Eye (tissue), 1 donor: ENCODE data around the gene DCTN2.
"Not testable (repeated sequence)": the region's sequence is repeated elsewhere in the genome, so short reads cannot be mapped to it uniquely, and the experiment has no call there.

ENCODE experiments used
- DNase-seq: peaks from one replicate; pipeline ENCODE4 v3.0.0-alpha.2; 2015

DCTN2 gene

DNA sequence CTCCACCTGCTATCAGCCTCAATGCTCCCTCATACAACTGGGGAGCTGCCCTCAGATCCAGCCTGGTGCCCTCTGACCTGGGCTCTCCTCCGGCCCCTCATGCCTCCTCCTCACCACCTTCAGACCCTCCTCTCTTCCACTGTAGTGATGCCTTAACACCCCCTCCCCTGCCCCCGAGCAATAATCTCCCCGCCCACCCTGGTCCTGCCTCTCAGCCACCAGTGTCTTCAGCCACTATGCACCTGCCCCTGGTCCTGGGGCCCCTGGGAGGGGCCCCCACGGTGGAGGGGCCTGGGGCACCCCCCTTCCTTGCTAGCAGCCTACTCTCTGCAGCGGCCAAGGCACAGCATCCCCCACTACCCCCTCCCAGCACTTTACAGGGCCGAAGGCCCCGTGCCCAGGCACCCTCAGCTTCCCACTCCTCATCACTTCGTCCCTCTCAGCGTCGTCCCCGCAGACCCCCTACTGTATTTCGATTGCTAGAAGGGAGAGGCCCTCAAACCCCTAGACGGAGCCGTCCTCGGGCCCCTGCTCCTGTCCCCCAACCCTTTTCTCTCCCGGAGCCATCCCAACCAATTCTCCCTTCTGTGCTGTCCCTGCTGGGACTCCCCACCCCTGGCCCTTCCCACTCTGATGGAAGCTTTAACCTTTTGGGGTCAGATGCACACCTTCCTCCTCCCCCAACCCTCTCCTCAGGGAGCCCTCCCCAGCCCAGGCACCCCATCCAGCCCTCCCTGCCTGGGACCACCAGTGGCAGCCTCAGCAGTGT is 21.2 kb downstream of the DCTN2 start:
- DNase-seq: no peak

DNA sequence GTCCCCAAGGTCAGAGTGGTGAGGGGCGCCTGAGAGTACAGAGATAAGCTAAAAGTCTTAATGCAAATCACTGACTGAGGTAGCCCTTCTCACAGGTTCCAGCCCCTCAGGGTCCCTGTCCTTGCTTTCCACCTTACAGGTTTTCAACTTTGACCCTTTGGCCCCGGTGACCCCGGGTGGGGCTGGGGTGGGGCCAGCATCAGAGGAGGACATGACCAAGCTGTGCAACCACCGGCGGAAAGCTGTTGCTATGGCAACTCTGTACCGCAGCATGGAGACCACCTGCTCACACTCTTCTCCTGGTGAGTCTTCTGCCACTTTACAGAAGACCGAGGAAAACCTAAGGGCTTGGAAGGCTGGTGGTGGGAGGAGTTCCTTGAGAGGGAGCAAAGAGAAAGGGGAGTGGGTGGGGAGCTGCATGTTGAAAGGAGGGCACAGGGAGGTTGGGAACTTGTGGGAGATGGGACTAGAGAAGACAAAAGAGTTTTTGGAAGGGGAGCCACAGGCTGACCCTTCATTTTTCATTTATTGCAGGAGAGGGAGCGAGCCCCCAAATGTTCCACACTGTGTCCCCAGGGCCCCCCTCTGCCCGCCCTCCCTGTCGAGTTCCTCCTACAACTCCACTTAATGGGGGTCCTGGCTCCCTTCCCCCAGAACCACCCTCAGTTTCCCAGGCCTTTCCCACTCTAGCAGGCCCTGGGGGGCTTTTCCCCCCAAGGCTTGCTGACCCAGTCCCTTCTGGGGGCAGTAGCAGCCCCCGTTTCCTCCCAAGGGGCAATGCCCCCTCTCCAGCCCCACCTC is 22.0 kb downstream of the DCTN2 start:
- DNase-seq: peak; percentile 62

DNA sequence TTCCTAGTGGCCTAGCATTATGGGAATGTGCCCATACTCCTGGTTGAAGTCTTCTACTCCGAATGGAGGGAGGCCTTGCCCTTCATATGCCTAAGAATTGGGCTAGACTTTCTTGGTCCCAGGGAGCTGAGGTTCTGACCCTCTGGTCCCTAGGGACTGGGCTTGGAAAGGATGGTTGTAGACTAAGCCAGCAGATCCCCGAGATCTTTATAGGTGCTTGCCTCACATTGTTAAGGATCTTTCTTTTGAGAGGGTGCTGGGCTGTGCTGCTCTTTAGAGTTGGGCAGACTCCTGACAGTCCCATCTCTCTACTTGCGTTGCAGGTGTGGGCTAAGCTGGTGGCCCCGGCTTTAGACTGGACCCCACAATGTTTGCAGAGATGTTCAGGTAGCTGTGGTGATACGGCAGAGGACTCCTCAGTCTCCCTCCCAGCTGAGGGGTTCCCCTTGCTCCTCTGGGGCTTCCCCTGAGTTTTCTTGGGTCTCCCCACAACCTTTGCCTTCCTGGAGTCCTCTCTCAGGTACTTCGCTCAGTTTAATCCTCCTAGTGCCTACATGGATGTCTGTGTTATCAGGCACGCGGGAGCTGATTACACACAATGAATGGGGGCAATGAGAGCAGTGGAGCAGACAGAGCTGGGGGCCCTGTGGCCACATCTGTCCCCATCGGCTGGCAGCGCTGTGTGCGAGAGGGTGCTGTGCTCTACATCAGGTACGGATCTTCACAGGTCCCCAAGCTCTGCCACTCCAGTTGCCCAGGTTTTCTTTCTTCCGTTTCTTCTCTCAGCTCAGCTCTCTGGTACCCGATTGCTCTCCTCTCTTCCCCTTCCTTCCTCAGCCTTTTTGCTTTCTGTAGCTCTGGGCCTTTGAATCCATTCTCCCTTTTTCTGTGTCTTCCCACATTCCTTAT is 23.0 kb downstream of the DCTN2 start:
- DNase-seq: no peak

DNA sequence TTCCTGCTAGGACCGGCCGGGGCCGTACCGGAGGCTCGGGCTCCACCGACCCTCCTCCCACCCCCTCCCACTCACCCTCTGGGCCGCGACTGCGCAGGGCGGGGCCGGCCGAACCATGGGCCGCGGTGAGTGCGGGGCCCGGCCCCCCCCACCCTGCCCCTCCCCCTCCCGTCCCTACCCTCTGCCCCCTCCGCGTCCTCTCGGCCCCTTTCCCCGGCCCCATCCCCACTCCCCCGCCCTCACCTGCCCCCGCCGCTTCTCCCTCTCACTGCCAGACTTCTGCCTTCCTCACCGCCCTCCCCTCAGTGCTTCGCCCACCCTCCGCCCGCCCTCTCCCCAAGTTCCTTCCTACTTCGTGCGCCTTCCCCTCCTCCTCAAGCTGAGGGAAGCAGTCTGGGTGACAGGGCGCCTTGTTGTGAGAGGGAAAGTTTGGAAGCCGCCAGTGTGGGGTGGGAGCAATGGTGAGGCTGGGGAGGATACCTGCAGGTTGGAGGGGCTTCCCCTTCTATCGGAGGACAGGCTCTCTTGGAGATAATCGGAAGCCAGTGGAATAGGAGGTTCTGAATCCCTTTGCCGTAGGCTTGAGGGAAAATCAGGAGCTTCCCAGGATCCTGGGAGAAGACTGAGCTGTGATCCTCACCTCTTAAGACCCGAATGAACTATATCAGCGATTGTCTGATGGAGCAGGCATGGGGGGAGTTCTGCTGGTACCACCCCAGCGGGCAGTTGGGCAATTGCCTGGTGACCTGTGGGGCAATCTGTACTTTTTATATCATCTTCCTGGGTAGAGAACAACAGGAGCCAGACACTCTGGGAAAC is 23.9 kb downstream of the DCTN2 start:
- DNase-seq: peak; percentile 87

DNA sequence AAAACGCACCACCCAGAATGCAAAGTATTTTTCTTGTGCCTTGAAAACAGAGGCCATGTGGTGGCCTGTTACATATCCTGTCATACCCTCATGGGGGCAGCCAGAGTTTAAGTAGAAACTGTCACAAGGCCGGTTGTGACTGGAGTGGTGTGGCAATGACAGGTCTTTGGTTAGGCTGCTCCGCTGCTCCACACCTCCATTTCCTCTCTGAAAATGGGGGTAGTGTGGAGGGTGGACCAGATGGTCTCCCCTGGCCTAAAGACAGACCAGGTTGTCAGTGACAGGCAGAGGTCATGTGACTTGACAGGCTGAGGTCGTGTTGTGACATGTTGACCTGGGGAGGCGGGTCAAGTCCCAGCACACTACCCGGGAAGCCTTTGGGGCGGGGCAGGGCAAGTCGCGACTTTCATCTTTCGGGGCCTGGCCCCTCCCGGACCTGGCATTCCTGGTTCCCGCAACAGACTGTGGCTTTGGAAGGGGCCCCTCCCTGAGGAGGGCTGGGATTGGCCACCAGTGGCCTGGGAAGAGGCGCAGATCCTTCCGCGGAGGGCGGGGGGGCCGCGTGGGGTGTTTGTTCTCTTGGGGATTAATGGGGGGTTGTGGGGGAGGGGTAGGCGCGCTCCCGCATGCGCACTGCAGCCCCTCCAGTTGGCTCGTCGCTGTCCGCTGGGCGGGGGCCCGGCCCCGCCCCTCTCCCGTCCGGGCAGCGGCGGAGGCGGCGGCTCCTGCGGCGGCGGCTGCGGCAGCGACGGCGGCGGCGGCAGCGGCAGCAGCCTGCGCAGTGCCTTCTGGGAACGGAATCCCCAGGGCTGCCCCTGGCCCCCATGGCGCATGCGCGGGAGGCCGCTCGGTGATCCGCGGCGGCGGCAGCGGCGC is 24.7 kb downstream of the DCTN2 start, which contains the start of gene MBD6:
Gene MBD6, plus strand, starts transcription at position 814 of the 876 bp plus-strand sequence. CDS start 1,480 bp downstream, outside the sequence.
- peak; percentile 96 for DNase-seq

DNA sequence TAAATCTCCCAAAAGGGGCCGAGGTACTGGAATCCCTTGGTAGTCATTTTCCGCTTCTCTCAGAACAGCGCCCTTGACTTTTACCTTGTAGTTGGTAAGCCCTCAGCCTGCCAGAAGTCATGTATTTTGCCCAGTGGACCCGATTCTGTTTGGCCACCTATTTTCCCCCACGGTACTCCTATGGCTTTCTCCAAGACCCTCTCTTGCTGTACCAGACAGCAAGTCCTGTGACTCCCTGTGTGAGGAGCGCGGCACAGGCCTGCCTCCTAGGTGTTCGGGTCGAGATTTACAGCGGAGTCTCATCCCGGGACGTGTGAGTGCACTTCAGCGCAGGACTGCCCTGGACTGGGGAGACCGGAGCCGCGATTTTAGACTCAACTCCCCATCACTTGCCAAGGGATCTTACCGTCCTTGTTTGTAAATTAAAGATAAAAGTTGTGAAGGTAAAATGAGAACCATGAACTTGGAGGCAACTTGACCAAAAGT is 25.4 kb downstream of the DCTN2 start:
- DNase-seq: peak; percentile 77

DNA sequence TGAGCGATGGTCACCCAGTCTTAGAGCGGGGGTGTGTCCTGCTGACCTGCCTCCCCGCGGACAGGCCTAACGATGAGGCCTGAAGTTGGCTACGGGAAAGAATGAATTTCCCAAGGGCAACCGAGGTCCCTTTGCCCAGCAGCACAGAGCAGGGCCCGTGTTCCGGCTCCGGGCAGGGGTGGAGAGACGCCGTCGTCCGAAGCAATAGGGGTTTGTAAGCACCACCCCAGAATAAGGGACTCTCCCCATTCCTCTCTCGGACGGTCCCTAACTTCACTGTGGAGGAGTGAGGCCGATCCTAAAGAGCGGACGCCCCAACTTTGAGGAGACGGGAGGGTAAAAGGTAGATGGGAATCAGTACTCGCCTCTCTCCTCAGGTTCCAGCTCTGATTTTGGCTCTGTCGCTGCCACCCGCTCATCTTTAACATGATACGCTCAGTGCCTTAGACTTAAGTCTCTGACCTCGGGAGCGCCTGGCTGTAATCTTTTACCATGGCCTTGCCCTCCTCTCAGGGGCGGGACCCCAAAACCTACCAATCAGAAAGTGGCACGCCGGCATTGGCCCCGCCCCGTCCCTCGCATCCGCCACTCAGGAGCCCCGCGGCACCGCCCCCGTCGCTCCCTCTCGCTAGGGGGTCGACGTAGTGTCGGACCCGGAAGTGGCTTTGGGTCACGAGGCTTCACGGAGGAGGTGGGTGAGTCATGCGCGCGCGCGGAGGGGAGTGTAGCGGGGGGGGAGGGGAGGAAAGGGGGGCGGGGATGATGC is 26.8 kb downstream of the DCTN2 start, which contains the start of gene DDIT3:
Gene DDIT3, minus strand, starts transcription at position 462 of the 766 bp plus-strand sequence. CDS start 3,108 bp downstream, outside the sequence.
- peak; percentile 99 for DNase-seq

DNA sequence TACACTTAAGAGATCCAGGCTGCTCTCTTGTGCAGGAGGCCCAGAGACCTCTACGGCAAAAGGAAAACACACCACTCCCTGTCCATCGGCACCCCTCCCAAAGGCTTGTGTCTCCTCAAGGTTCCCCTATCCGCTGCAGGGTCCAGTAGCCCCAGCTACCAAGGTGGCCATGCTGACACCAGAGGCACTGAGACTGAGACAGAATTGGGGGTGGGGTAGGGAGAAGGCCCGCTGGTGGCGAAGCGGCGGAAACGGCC is 27.3 kb downstream of the DCTN2 start:
- DNase-seq: no peak

DNA sequence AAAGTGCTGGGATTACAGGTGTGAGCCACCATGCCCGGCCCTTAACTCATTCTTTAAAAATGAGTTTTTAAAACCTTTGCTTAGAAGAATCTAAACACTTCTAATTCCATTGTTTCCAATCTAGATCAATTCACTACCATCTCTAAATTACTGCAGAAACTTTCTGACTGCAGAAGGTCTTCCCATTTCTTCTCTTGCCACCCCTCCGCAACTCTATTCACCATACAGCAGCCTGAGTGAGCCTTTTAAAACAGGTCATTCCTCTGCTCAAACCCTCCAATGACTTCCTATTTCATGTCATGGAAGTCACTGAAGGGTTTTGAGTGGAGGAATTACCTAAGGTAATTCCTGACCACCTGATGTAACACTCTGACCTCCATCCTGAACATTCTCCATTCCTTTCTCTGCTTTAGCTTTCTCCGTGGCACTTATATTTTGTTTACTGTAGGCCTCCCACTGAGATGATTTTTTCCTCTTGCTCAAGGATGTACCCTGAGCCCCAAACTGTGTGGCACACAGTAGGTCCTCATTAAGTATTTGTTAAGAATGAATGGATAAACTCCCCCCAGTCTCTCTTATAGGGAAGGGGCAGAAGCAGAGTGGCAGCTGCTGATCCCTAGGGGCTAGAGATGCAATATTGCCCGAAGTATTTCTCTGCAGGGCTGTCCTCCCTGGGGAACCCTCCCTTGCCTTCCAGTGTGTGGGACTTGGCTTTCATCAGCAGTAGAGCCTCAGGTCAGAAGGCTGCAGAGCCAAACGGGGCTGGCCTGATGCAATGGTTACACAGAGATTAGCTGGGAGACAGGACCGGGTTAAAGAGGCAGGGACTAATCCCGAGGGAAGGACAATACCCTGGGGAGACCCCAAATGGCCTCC is 27.8 kb downstream of the DCTN2 start:
- DNase-seq: peak; percentile 62

DNA sequence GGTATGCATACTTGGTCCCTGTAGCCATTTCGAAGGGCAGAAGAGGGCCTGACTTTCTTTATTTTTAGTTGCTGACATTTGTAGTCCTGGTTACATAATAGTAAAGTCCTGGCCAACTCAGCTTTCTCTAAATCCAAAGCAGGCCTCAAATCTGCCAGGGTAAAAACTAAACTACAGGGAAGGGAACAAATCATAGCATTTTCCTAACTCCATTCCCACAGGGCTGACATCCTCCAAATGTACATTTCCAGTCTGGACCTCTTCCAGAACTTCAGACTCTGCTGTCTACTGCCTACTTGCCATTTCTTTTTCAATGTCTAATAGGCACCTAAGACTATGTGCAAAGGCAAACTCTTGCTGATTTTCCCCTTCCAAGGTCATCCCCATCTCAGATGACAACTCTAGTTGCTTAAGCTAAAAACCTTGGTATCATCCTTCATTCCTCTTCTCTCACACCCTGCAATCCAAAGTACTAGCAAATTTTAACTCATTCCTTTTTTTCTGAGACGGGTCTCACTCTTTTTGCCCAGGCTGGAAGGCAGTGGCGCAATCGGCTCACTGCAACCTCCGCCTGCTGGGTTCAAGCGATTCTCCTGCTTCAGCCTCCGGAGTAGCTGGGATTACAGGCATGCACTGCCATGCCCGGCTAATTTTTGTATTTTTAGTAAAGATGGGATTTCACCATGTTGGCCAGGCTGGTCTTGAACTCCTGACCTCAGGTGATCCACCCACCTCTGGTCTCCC is 28.6 kb downstream of the DCTN2 start:
- no peak for DNase-seq

DNA sequence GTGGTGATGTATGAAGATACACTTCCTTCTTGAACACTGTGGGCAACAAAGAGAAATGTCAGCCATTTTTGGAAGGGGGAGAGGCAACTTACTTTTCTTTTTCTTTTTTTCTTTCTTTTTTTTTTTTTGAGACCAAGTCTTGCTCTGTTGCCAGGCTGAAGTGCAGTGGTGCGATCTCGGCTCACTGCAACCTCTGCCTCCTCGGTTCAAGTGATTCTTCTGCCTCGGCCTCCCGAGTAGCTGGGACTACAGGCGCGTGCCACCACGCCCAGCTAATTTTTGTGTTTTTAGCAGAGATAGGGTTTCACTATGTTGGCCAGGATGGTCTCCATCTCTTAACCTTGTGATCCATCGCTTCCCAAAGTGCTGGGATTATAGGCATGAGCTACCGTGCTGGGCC is 29.3 kb downstream of the DCTN2 start:
- not testable (repeated sequence) for DNase-seq

DNA sequence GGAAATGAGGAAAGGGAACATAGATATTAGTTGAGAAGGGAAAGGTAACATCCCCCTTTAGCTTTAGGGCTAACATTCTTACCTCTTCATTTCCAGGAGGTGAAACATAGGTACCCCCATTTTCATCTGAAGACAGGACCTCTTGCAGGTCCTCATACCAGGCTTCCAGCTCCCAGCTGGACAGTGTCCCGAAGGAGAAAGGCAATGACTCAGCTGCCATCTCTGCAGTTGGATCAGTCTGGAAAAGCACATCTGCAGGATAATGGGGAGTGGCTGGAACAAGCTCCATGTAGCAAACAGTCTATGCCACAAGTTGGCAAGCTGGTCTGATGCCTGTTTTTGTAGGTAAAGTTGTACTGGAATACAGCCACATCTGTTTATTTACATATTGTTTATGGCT is 29.8 kb downstream of the DCTN2 start:
- DNase-seq: no peak

DNA sequence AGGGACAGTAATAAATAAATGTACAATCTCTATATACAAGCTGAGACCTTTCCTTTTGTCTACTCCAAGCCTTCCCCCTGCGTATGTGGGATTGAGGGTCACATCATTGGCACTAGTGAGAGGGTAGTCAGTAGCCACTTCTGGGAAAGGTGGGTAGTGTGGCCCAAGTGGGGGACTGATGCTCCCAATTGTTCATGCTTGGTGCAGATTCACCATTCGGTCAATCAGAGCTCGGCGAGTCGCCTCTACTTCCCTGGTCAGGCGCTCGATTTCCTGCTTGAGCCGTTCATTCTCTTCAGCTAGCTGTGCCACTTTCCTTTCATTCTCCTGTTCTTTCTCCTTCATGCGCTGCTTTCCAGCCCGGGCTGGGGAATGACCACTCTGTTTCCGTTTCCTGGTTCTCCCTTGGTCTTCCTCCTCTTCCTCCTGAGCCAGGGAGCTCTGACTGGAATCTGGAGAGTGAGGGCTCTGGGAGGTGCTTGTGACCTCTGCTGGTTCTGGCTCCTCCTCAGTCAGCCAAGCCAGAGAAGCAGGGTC is 30.3 kb downstream of the DCTN2 start:
- DNase-seq: no peak

DNA sequence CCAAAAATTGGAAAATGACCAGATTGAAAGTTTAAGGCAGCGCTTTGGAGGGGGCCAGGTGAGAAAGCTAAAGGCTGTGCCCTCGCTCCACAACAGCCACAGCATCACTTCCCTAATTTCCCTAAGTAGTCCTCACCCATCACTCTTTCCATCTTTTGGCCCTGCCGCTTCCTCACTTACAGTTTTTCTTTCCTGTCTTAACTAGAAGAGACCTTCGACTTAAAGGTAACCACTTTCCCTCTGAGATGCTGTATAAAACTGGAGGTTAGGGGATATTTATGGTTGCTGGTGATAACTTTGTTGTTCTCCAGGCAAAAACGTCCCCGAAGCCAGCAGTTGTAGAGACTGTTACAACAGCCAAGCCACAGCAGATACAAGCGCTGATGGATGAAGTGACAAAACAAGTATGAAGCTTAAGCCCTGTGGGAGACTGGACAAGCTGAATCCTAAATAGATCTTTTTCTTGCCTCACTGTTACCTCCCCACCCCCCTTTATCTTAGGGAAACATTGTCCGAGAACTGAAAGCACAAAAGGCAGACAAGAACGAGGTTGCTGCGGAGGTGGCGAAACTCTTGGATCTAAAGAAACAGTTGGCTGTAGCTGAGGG is 31.0 kb downstream of the DCTN2 start:
- no peak for DNase-seq

DNA sequence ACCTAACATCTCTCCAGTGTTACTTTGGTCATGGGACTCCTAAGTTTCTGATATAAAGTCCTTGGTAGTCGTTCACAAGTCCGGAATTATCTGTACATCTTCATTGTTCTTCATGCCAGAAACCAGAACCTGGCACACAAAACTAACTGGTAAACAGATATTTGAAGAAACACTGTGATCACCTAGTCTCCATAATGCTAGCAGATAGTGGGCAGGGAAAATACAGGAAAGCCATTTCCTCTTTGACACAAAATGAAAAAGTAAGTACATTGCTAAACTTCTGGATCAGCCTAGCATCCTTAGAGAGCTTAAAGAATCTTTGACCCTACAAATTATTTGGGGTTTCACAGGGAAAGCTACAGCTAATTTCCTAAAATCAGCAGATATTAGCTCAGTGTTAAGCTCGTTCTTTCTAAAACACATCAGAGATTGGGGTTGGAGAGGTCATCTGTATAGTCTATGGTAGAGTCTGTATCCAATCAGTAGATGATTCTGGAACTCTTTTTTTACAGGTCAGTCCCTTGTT is 31.5 kb downstream of the DCTN2 start:
- no peak for DNase-seq

DNA sequence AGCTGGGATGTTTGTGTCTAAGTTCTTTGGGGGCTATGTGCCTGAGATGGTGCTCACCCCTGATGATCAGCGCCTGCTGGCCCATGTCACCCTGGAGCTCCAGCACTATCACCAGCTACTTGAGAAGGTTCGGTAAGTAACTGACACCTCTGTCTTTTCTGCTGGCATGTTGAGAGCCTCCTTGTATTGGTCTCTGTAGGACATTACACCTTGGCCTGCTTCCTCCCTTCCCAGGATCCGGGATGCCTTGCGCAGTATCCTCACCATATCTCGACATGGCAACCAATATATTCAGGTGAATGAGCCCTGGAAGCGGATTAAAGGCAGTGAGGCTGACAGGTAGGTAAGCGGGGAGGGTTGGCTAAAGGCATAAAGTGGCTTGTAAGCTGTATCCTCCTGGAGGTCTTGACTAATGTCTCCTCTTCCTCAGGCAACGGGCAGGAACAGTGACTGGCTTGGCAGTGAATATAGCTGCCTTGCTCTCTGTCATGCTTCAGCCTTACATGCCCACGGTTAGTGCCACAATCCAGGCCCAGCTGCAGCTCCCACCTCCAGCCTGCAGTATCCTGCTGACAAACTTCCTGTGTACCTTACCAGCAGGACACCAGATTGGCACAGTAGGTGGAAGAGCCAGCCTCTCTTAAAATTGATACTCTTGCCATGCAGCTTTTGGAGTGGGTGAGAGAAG is 32.1 kb downstream of the DCTN2 start:
- no peak for DNase-seq

DNA sequence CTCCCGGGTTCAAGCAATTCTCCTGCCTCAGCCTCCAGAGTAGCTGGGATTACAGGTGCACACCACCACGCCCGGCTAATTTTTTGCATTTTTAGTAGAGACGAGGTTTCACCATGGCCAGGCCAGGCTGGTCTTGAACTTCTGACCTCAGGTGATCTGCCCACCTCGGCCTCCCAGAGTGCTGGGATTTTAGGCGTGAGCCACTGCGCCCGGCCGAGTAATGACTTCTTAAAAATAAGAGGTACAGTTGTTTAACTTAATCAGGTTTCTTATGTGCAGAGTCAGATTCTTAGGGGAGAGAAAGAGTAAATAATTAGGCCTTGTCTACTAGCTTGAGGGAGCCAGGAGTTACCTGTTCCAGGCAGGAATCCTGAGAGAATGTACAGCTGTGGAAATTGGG is 32.7 kb downstream of the DCTN2 start:
- DNase-seq: not testable (repeated sequence)
